Endothelial cell of umbilical vein (primary cell): ENCODE data around the gene CPA3. TPM values are rescaled to one million over a fixed set of nuclear protein-coding genes. Genes with fewer than 3 reads are reported as not detected.

Experiments
- BruUV-seq: library from RNA; stranded (reverse); fragments of 400-500 nt; replicated peaks from 2 replicates; lab custom pipeline; 2021; lab: Mats Ljungman, UMichigan
- CTCF ChIA-PET: fragments of 300-600, 350-600 bp; sonication (Branson Sonifier 250); formaldehyde crosslinking; loops from one replicate; lab custom pipeline; 2021; ENCODE audit warnings: antibody characterized with exemption, inconsistent platforms; lab: Charles Lee
- POLR2A ChIA-PET: fragments of 300-600, 350-600 bp; sonication (Branson Sonifier 250); formaldehyde crosslinking; loops from one replicate; lab custom pipeline; 2021; ENCODE audit warnings: antibody characterized with exemption, inconsistent platforms; lab: Charles Lee
- DNase-seq: peaks from one replicate; pipeline ENCODE4 v3.0.0-alpha.2; 2011; ENCODE audit warnings: low read depth, low spot score
- FAIRE-seq: peaks from 2 replicates; lab custom pipeline; 2011; peaks lifted over from hg19 to GRCh38; lab: Jason Lieb, UNC
- H2AFZ ChIP-seq: 2 replicates; pipeline ENCODE4 v1.6.0; 2012; ENCODE audit warnings: low read depth, low read length, control low read depth, inconsistent platforms
- H3K27ac ChIP-seq: 2 replicates; pipeline ENCODE4 v1.5.1; 2011; ENCODE audit warnings: low read depth, mild to moderate bottlenecking, control low read depth, low read length, moderate library complexity; ENCODE audit not compliant: insufficient read depth
- H3K27me3 ChIP-seq, 2 experiments: 2 replicates each; pipeline versions ENCODE4 v1.6.0 to v1.6.1; 2011; ENCODE audit warnings: low read length in 2 of 2, mixed read lengths in 1 of 2; ENCODE audit not compliant: control insufficient read depth in 2 of 2, insufficient read depth in 2 of 2
- H3K36me3 ChIP-seq, 2 experiments: 2 replicates in 1 of 2; 3 replicates in 1 of 2; pipeline ENCODE4 v1.5.1; 2011; ENCODE audit warnings: low read length in 2 of 2, mild to moderate bottlenecking in 1 of 2, moderate library complexity in 1 of 2; ENCODE audit not compliant: control insufficient read depth in 2 of 2, insufficient read depth in 2 of 2; ENCODE audit errors: extremely low read depth in 1 of 2
- H3K4me1 ChIP-seq: 3 replicates; pipeline ENCODE4 v1.5.1; 2011; ENCODE audit warnings: mild to moderate bottlenecking, low read length; ENCODE audit not compliant: control insufficient read depth, insufficient read depth; ENCODE audit errors: extremely low read depth
- H3K4me2 ChIP-seq: 2 replicates; pipeline ENCODE4 v1.6.1; 2011; ENCODE audit warnings: low read length, control low read depth, mixed read lengths; ENCODE audit not compliant: insufficient read depth
- H3K4me3 ChIP-seq, 3 experiments: fragments of 200-600 bp in 1 of 3; sonication (generic), shearing (Covaris generic) in 1 of 3; replicated peaks in 1 of 3; 2 replicates each; pipeline ENCODE4 v1.5.1; 2011 to 2016; ENCODE audit warnings: control low read depth in 3 of 3, low read length in 3 of 3, mild to moderate bottlenecking in 2 of 3, inconsistent platforms in 1 of 3, low read depth in 1 of 3, moderate library complexity in 1 of 3; ENCODE audit not compliant: insufficient read depth in 1 of 3
- H3K79me2 ChIP-seq: 2 replicates; pipeline ENCODE4 v1.6.0; 2012; ENCODE audit warnings: low read length, inconsistent platforms; ENCODE audit not compliant: control insufficient read depth, insufficient read depth
- H3K9ac ChIP-seq: replicated peaks from 2 replicates; pipeline ENCODE3; 2011; ENCODE audit warnings: low read length, control low read depth; ENCODE audit not compliant: insufficient read depth; ENCODE audit errors: extremely low read depth
- H3K9me1 ChIP-seq: replicated peaks from 3 replicates; pipeline ENCODE4 v1.6.0; 2011; ENCODE audit warnings: mild to moderate bottlenecking, low read length; ENCODE audit not compliant: control insufficient read depth, insufficient read depth; ENCODE audit errors: extremely low read depth
- H3K9me3 ChIP-seq: replicated peaks from 2 replicates; pipeline ENCODE4 v1.5.1; 2012; ENCODE audit warnings: low read length, inconsistent platforms; ENCODE audit not compliant: control insufficient read depth, insufficient read depth
- H4K20me1 ChIP-seq: replicated peaks from 2 replicates; pipeline ENCODE3; 2011; ENCODE audit warnings: mild to moderate bottlenecking, low read length; ENCODE audit not compliant: control insufficient read depth, insufficient read depth; ENCODE audit errors: extremely low read depth
- EZH2 ChIP-seq: IDR thresholded peaks from 2 replicates; pipeline ENCODE4 v1.6.1; 2012; ENCODE audit warnings: borderline replicate concordance, low read depth, mild to moderate bottlenecking, moderate library complexity, low read length, inconsistent platforms; ENCODE audit not compliant: severe bottlenecking
- FOS ChIP-seq: IDR thresholded peaks from 2 replicates; pipeline ENCODE4 v1.6.1; 2011; ENCODE audit warnings: mild to moderate bottlenecking, low read length, moderate library complexity, borderline replicate concordance; ENCODE audit not compliant: insufficient read depth
- GATA2 ChIP-seq: IDR thresholded peaks from 2 replicates; pipeline ENCODE4 v1.7.0; 2011; ENCODE audit warnings: low read depth, mild to moderate bottlenecking, moderate library complexity, mixed read lengths, low read length; ENCODE audit not compliant: insufficient read length, insufficient read depth
- JUN ChIP-seq: IDR thresholded peaks from 2 replicates; pipeline ENCODE4 v1.6.1; 2011; ENCODE audit warnings: borderline replicate concordance, low read depth; ENCODE audit not compliant: insufficient read length, insufficient read depth
- MYC ChIP-seq: IDR thresholded peaks from one replicate; pipeline ENCODE4 v1.6.1; 2011; ENCODE audit warnings: mild to moderate bottlenecking, low read depth, low read length
- POLR2A ChIP-seq: IDR thresholded peaks from 2 replicates; pipeline ENCODE4 v1.6.1; 2012; ENCODE audit warnings: low read depth, mild to moderate bottlenecking, control low read depth, low read length
- POLR2AphosphoS5 ChIP-seq: IDR thresholded peaks from 2 replicates; pipeline ENCODE4 v1.6.1; 2012; ENCODE audit warnings: low read depth, mild to moderate bottlenecking, control low read depth, low read length, moderate library complexity; ENCODE audit not compliant: insufficient read depth
- dilution Hi-C: fragments of 300-500 bp; cut with MboI; formaldehyde crosslinking; loops from one replicate; pipeline ENCODE4 v1.15.0; 2019; ENCODE audit warnings: low sequenced_read_pairs; ENCODE audit not compliant: extremely low pct_ligation_motif_present
- intact Hi-C: fragments of 100-400 bp; cut with micrococcal nuclease; formaldehyde crosslinking; loops from one replicate; pipeline ENCODE4 v1.10.0; 2022
- polyA plus RNA-seq, 4 experiments: library from polyadenylated mRNA; depleted of rRNA in 3 of 4; stranded (reverse) in 3 of 4; unstranded in 1 of 4; fragments of >200 nt; gene quantifications; 2 replicates each; pipeline versions ENCODE4 v1.2.1 to v1.2.3, GENCODE V29; 2011 to 2012; ENCODE audit warnings: missing spikeins in 1 of 4
- total RNA-seq: library from RNA; stranded (reverse); gene quantifications from 2 replicates; pipeline ENCODE4 v1.2.3, GENCODE V29; 2021
- TF ChIP-seq, protein P1 (sequence below), 2 donors: IDR thresholded peaks; 1 replicate in 1 of 2; 2 replicates in 1 of 2; pipeline ENCODE4 v1.5.1; 2011; ENCODE audit warnings: low read length in 2 of 2, mild to moderate bottlenecking in 2 of 2, moderate library complexity in 2 of 2, control low read depth in 1 of 2, inconsistent platforms in 1 of 2, low read depth in 1 of 2; ENCODE audit not compliant: insufficient read depth in 1 of 2; ENCODE audit errors: extremely low read depth in 1 of 2
- TF ChIP-seq, protein P2 (sequence below): IDR thresholded peaks from 2 replicates; pipeline ENCODE4 v1.6.1; 2011; ENCODE audit not compliant: insufficient read depth, insufficient read length

The CPA3 gene
- total and polyA plus RNA-seq, 2 donors (not counting 3 experiments of a cell fraction or from before 2014, with no cell fraction given), result 1.7 to 6.4 TPM

DNA sequence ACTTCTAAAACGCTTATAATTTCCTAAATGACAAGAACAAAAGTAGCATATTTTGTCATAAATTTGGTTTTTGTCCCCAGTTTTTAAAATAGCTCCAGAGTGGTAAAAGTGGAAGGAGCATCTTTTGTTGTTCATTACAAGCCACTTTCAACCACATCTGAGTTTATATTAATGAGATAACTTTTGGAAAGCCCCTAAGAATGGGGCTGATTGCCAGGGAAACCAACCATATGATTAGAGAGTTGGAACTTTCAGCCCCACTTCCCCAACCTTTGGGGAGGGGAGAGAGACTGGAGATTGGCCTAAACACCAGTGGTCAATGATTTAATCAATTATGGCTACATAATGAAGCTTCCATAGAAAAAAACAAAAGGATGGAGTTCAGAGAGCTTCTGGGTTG is 57.4 kb downstream of the CPA3 start:
- FAIRE-seq, result no peak
- H3K4me1 ChIP-seq, result peaks cover 4% of the 10 kb centered on the region
- CTCF ChIA-PET, result interaction anchor here (1.7 kb wide), 1 partner anchor 60 kb away, joined by 3 read pairs; no protein-coding TSS in a partner anchor

More for the DNA sequence above, 57.4 kb downstream of the CPA3 start:
- intact Hi-C loops (no loop called here), dilution Hi-C loops (no loop called here)
- Histone ChIP-seq H3K79me2 (no peaks in the 10 kb centered on the region), H3K9me3 (no peaks in the 10 kb centered on the region), H3K4me2 (no peak overlapping the region), H3K27me3 (peaks cover 4 to 22% of the 10 kb centered on the region in 2 experiments), H3K36me3 (no peaks in the 10 kb centered on the region), H4K20me1 (no peaks in the 10 kb centered on the region), H2AFZ (no peak overlapping the region), H3K4me3 (no peak overlapping the region), H3K9ac (no peak overlapping the region), H3K27ac (no peak overlapping the region), H3K9me1 (no peaks in the 10 kb centered on the region)
- no peak for TF ChIP-seq GATA2
- no peak for TF ChIP-seq FOS
- TF ChIP-seq, protein P1, sequence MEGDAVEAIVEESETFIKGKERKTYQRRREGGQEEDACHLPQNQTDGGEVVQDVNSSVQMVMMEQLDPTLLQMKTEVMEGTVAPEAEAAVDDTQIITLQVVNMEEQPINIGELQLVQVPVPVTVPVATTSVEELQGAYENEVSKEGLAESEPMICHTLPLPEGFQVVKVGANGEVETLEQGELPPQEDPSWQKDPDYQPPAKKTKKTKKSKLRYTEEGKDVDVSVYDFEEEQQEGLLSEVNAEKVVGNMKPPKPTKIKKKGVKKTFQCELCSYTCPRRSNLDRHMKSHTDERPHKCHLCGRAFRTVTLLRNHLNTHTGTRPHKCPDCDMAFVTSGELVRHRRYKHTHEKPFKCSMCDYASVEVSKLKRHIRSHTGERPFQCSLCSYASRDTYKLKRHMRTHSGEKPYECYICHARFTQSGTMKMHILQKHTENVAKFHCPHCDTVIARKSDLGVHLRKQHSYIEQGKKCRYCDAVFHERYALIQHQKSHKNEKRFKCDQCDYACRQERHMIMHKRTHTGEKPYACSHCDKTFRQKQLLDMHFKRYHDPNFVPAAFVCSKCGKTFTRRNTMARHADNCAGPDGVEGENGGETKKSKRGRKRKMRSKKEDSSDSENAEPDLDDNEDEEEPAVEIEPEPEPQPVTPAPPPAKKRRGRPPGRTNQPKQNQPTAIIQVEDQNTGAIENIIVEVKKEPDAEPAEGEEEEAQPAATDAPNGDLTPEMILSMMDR (IDR thresholded peaks at IDR 0.05; ENCODE audit: extremely low read depth in 1 of 2, insufficient read depth in 1 of 2, low read depth in 1 of 2, low read length in 2 of 2), result no peak
- no peak for TF ChIP-seq POLR2A
- TF ChIP-seq, protein P2, sequence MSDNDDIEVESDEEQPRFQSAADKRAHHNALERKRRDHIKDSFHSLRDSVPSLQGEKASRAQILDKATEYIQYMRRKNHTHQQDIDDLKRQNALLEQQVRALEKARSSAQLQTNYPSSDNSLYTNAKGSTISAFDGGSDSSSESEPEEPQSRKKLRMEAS, result no peak
- TF ChIP-seq EZH2, result no peak
- no peak for TF ChIP-seq POLR2AphosphoS5
- no peak for TF ChIP-seq JUN
- no peak for TF ChIP-seq MYC
- no peak for DNase-seq
- POLR2A ChIA-PET, result no interaction called here
- no TSS peak for BruUV-seq
